Stimulated activated CD8-positive, alpha-beta memory T cell treated with anti-CD3 and anti-CD28 coated beads, Interleukin-15, amount 100 ng/mL, for 24 hours (primary cell): ENCODE data around the gene AP5B1.

Experiments used
- DNase-seq: peaks from one replicate; pipeline ENCODE4 v3.0.0-alpha.2; 2020; ENCODE audit warnings: low read depth

Gene AP5B1, protein sequence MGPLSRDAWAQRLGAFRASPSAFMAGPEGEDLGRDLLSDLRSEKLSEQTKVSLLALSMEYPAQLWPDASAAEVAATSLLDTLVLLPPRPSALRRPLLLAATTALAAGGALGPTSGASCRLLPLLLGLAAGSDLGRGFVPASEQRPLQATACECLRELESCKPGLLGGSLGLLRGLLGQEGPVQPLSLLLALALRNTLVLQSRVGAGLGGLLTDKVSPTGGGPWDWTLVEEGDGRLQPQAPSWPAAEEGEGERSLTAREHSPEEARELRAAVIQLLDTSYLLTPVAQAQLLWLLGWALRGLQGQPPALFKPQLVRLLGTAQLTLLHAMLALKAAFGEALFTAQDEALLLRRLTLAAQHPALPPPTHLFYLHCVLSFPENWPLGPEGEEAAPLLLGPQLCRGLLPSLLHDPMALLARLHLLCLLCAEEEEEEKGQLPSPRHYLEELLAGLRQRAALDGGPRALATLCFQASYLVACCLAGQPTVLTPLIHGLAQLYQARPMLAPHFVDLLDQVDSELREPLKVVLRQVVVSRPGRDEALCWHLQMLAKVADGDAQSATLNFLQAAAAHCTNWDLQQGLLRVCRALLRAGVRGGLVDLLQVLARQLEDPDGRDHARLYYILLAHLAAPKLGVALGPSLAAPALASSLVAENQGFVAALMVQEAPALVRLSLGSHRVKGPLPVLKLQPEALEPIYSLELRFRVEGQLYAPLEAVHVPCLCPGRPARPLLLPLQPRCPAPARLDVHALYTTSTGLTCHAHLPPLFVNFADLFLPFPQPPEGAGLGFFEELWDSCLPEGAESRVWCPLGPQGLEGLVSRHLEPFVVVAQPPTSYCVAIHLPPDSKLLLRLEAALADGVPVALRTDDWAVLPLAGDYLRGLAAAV

DNA sequence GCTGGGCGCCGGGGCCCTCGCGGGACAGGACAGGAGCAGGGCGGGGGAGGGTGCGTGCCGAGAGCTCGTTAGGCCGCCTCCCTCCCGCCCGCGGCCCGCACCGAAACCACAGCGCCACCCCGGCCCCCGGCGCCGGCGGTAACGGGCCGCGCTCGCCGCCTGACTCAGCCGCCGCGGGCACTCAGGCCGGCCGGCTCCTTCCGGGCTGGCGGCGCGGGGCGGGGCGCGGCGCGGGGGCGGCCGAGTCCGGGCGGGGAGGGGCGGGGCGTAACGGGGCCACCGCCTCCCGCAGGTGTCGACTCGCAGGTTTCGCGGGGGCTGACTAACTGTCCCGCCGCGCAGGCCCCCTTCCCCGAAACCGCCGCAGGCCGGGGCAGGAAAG, at the start of gene AP5B1:
AP5B1 (minus strand) TSS at position 207 of the 382 bp plus-strand sequence. CDS start 385 bp downstream, outside the sequence.
- peak; percentile 52 for DNase-seq

DNA sequence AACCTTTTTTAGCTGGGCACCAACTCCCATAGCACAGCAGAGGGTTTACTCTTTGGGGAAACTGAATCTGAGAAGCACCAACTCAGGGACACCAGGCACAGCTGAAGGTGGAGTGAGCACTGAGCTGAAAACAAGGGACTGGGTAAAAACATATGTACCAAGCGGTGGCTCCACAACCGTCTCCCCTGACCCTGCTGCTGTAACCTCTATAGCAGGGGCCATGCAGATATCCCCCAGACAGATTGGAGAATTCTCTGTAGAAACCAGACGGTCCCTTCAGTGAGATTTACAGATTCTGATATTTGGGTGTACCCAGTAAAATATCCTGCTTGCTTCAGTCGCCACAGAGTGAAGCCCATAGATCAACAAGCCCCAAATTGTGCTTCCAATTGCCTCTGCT, 48.7 kb upstream of the AP5B1 start:
- no peak for DNase-seq

DNA sequence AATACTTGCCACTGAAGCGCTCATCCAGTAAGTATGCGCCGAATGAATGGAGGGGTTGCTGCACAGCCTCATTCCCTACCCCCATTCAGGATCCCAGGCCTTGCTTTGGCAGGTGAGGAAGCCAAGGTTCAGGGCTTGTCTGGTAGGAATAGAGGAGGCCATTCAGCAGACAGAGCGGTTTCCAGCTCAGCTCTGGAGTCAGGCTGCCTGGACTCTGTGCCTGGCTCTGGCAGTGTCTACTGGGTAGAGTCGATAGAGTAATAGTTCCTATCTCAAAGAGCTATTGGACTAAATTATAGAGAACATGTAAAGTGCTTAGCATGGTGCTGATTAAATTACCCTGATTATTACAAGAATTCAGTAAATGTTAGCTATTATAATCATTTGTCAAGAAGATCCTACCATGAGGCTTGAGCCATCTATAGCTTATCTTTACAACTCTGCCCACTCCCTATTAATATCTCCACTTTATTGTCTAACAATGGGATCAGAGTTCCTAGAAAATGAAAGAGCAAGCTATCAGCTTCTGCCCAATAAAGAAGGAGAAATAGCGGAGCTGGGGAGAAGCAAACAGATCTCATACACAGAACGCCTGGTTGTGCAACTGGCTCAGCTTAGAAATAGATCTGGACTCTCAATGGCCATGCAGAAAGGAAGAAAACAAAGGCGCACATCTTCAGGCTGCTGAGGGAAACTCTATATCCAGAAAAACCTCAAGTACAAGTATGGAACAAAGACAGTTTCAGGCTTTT, 46.4 kb upstream of the AP5B1 start:
- no peak for DNase-seq

DNA sequence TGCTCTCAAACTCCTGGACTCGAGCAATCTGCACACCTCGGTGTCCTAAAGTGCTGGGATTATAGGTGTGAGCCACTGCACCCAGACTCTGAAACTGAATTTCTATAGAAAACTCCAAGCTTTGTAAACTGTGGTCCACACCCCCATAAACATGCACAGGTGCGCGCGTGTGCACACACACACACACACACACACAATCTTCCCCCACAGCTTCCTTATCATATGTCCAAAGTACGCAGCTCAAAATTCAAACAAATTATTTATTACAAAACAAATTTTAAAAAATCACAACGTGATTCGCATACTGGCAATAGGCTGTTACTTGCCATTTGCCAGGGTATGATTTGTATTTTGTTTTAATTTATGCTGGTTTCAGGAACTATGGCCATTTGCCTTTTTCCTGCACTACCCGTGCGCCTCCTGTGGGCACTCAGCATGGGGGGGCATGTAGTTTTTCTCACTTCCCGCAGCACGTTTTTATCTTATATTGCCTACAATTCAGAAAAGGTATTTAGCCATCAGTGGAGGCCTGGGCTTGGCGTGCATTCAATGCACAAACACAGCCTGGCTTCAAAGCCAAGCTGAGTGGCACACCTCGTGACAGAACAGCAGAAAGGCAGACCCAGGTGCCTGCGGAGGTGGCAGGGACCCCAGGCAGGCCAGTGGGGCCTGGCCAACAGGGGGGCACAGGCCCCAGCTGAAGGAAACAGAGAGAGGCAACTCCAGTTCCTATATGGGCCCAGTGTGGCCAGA, 42.2 kb upstream of the AP5B1 start:
- DNase-seq: no peak

DNA sequence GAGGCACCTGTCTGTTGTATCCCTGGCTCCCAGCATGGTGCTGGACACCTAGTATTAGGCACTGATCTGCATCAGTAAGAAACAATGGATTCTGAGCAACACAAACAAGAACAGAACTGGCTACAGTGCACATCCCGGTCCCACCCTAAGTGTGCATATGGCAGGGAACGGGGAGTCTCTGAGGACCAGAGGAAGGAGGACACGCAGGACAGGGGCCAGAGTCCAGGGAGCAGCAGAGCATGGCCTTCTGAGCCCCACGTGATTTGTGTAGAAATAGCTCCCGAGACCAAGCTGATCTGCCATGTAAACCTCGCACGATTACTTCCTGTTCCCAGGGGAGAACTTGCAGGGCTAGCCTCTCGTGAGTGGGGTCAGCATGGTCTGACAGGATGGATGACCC, 40.3 kb upstream of the AP5B1 start:
- DNase-seq: no peak

DNA sequence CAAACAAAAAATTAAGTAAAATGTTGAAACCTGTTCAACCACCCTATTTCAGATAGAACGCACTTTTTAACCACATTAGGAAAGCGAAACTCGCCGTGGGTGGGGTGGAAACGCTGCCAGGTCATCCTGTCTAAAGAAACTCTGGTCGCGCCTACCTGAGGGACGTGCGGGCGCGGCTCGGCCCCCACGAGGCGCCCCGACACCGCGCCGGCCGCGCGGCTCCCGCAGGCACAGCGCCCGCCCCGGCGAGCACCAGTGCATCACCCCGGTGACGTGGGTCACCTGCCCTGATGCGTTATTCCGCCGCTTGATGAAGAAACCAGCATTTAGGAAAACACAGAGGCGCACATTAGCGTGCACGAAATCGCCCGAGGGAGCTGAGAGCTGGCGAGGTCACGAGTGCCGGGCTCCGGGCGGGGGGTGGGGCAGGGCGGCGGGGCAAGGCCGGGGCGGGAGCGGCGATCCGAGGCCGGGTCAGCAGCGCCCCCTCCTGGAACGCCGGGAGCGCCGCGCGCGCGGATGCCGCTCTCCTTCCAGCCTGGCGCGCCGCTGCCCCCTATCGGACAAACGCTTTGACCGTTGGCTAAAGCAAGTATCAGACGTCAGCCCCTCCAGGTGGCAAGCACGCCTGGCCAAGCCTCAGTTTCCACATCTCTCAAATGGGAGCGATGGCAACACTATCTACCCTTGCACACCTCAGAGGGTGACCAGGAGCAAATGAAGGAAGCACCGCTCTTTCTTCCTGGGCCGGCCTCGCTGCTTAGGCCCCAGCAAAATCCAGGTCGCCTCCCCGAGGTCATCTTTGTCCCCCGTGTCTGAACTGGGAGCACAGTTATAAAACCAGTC, 37.3 kb upstream of the AP5B1 start:
- DNase-seq: peak; percentile 98

DNA sequence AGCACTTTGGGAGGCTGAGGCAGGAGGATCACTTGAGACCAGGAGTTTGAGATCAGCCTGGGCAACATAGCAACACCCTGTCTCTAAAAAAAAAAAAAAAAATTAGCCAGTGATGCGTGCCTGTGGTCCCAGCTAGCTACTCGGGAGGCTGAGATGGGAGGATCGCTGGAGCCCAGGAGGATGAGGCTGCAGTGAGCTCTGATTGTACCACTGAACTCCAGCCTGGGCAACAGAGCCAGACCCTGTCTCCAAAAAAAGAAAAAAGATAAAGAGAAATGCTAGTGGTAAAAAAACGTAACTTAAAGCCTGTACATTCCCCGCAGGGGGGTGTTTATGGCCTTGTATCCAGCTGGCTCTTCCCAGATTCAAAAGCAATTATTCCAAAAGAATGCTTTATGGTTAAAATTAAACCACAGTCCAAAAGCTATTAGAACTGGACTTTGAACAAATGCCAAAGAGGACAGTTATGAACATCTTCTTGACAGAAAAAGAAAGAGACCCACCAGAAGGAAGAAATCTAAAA, 36.6 kb upstream of the AP5B1 start:
- DNase-seq: no peak

DNA sequence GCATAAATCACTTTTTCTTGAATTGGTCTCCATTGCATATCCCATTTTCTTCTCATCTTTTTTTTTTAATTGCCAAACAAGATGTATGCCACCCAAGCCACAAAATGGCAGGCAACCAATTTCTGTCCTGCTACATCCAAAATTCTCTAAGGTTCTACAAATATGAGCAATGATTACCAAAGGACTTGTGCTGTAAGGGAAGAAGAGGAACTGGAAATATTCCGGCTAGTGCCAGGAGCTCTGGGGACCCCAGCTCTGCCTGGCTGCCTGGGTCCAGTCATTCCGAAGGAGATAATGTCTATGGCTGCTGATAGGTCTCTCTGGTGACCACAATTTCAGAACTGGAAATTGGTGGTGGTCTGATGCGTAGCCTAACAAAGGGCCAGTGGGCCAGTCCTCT, 35.9 kb upstream of the AP5B1 start:
- DNase-seq: no peak

DNA sequence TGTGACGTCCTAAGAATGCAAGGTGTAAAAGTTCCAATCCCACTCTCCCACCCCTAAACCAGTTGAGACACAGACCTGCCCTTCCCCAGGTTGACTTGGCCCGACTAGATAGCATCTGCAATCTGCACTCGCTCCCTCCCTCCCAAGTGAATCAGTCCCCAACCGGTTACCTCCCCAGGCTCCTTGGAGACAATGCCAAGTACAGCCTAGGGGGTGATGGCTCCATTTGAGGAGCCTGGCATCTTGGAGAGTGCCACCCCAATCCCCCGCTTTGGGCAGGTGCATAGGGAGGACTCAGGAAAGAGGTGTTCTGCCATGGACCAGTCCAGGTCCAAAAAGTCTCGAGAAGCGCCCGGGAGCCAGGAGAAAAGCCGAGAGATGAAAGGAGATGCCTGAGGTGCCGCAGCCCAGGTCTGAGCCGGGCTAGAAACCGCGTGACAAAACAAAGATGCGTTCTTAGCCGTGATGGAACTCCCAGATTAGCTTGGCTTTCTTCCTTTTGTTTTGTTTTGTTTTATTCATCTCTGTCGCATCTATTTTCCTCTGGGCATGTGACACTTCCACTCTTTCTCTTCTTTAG, 34.3 kb upstream of the AP5B1 start:
- DNase-seq: no peak

DNA sequence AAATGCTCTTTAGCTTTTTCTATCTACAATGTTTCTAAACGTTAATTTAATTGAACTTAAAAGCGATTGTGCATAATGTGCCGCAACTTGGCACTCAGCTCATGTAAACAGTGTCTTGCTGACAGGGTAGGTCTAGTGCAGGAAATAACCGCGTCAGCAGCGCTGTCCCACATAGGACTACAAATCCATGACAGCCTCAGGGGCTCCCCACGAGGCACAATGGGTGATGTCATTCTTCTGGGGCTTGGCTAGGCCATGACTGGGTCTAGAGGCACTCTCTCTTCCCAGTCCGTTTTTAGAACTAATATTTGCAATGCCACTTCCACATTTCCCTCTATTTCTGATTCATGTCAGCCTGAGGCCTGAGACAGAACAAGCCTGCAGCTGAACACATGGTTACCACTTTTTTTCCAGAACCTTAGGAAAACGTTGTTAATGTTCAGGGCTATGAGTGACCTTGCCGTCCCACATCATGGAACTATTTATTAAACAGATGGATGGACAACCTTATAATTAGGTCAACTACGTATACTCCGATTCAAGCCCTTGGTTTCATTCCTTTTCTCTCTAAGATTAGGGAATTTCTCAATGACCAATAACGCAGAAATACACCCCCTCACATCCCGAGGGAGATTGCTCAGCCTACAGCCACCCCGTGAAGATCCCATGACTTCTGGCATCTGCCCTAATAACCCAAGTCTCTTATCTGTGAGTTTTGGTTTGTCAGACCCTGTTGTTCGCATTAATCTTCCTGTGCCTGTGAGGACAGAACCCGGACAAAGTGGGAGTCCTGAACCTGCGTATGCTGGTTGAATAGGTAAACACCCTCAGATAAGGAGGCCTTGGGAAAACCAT, 33.6 kb upstream of the AP5B1 start:
- no peak for DNase-seq

DNA sequence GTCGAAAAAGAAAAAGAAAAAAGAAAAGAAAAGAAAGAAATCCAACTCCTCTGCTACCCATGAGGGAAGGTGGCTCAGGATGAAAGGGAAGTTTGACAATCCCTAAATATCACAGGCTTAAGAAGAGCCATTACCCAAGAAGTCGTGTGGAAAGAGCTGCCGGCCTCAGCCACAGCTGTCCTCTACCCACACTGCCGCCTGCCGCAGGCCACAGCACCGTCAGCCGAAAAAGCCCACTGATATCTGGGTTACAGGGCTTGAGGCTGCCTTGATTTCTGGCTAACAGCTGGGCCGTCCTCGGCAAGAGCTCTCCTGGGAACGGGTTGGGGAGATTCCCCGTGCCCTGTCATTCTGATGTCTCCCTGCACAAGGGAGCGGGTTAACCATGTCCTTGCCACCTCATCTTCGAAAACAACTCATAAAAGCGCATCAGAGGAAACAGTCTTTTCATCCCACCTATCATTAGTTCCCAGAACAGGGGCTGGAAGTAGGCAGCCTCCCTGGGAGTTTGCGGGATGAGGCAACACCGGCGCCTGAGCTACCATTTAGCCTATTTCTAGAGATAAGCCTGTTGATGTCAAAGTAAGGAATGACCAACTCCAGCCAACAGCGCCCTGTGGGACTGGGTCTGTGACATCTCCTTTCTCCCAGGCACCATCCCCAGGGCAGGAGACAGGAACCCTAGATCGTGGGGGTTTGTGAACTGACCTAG, 31.1 kb upstream of the AP5B1 start:
- no peak for DNase-seq

DNA sequence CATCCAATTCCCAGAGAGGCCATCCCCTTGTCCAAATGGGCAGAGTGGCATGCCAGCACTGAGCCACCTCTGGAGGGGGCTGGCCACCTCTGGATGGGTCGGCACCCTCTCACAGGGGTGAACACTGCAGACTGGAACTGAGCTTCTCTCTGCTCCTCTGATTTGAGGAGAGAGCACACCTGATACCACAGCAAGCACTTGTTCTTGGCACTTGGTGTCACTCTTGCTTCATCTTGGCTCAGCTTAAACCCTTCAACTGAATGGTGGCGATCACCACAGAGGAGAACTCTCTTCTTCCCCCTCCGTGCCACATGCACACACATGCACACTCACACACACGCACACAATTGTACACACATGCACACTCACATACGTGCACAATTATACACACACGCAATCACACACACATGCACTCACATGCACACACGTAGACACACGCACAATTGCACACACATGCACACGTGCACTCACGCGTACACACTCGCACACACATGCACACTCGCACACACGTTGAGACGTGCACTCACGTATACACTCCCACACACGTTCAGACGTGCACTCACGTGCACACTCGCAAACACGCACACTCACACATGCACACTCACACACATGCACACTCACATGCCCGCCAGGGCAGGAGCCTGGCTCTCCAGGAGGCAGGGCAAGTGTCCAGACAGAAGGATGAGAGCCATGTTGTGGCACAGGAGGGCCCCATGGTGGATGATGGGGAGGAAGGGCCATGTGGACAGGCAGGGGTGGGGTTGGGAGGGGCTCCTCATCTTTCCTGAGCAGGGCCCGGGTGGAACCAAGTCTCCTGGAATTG, 29.5 kb upstream of the AP5B1 start:
- no peak for DNase-seq

DNA sequence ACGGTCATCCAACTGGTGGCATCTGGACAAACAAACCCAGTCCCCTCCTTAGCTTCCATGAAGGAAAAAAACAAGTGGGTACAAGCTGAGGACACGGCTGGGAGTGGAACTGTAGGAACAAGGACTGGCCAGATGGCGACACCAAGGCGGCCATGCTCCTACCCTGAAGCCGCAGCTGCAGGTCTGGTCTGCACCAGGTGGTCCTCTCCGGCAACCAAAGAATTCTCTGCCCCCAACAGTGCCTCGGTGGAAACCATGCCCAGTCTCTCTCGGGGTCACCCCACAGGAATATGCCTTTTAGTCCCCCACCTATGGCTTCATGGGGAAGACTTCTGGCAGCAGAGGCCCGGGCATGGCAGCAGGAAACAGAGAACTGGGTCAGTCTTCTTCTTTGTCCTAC, 28.7 kb upstream of the AP5B1 start:
- DNase-seq: no peak

DNA sequence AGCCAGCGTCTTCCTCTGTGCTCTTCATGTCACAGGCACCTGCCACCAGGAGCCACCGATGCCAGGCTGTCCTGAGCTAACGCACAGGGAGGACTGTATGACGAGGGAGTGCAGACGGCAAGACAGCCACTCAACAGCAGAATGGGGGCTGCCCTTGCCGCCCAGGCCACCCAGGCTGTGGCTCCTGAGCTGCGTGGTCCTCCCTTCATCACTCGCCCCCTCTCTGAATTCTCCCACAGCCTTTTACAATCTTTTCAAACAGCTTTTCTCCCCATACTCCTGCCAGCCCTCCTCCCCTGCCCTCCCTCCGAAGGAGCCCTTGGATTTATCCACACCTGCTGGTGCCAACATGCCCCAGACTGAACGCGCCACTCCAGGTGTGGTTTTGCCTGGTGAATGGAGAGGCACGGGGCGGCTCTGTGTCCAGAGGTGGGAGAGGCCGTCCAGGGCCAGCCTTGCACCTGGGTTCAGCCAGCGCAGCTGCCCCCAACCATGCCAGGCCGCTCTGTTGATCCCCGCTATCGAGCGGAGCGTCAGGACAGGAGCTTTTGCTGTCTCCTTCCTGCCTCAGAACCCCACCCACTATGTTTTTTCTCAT, 28.1 kb upstream of the AP5B1 start:
- no peak for DNase-seq

DNA sequence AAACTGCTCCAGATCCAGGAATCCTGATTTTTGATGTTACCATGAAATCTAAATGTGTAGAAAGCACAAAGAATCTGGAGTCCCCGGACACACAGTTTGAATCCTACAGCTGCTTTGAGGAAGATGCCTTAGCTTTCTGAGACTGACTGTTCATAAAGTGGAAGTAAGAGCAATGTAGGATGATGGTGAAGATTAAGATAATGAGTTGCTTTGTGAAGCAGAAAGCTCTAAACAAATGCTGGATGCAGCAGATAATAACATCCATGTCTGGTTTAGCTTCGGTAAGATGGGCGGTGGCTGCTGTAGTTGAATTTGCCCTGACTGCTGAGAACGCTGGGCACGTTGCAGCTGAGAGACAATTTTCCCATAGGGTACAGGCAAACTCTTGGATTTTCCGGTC, 26.2 kb upstream of the AP5B1 start:
- DNase-seq: no peak

DNA sequence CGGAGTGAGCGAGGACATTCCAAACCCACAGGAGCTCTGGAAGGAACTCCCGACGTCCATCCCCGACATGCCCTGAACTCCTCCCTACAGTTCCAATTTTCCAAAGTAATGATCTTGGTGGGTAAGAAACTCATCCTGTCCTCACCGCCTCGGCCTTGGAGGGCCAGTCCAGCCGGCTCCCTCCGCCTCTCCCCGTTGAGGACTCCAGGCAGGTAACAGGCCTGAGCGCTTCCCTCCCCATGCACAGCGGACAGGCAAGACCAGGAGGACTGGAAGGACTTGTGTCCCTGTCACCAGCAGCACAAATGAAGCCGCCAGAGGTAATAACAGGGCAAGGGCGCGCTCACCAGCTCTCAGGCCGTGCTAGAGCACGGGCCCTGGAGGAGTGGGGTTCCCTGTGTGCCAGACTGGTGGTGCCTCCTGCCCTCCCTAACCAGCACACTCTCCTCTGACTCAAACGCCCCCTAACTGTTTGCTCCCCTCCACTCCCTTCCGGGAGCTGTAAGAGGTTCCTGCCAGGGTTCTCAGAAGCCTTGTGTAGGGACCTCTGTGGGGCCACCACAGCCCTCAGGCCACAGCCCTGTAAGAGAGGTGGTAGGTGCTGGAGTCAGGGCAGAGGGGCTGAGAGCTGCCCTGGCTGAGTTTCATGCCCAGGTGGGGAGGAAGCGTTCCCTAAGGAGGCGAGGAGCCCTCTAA, 23.2 kb upstream of the AP5B1 start:
- no peak for DNase-seq

DNA sequence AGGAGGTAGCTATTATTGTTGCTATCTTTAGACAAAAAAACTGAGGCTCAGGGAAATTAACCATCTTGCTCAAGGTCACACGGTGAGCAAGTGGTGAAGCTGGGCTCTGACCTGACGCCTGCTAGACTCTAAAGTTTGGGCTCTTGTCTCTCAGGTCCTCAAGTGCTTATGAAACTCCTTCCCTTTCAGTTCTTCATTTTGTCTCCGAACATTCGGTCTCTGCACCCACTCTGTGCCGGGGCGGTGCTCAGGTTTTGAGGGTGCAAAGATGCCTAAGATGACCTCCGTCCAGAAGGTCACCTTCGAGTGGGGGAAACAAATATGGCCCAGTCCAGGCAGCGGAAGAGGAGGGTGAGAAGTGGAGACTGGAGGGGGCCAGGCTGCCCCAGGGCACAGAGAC, 22.1 kb upstream of the AP5B1 start:
- DNase-seq: no peak
